GM18502 (cell line): Measurements from ENCODE around the gene EPB41L4A.
"Not testable (repeated sequence)": the region's sequence is repeated elsewhere in the genome, so short reads cannot be mapped to it uniquely, and the experiment has no call there.

ENCODE experiments used
- ATAC-seq: cut with Tn5 transposase; IDR thresholded peaks from one replicate; pipeline ENCODE4 v1.9.1; 2021; ENCODE audit warnings: mild to moderate bottlenecking; ENCODE audit not compliant: unreplicated experiment, poor library complexity

The EPB41L4A gene

DNA sequence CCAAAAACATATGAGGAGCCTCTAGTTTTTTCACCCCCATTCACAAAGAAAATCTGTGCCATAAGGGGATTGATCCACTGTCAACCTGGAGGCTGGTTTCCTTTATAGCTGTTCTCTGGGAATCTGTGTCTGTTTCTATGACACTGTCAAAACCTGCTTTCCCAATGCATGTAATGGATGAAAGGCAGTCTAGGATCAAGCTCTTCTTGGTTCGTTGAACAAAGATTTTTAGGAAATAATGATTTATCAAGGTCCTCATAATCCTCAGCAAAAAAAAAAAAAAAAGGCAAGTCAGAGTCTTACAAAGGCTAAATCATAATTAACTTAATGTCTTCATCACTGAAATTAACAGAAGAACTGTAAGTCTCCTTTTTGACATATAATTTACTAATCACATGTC, 16.0 kb downstream of the EPB41L4A start:
- ATAC-seq, result no peak

DNA sequence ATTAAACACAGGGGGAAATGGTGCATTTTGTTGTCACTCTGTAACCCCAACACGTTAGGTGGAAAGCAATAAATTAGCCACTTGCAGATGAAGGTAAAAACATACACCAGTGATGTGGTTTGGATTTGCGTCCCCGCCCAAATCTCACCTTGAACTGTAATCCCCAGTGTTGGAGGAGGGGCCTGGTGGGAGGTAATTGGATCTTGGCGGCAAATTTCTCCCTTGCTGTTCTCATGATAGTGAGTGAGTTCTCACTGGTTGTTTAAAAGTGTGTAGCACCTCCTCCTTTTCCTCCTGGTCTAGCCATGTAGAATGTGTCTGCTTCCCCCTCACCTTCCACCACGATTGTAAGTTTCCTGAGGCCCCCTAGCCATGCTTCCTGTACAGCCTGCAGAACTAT, 17.2 kb downstream of the EPB41L4A start:
- ATAC-seq, result no peak

DNA sequence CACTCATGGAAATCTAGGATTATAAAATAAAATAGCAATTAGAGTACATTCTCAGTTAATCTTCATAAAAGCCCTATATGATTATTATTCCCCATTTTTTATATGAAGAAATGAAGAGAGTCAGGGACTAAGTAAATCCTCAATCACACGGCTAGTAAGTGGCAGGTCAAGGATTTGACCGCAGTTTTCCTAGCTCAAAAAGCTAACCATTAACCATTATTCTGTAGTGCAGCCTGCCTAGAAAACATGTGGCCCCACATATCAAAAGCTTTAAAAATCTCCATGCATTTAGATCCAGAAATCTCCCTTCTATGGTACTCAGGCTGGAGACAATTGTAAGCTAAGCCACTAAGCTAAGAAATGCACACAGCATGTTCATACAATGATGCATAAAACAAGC, 21.4 kb downstream of the EPB41L4A start:
- no peak for ATAC-seq

DNA sequence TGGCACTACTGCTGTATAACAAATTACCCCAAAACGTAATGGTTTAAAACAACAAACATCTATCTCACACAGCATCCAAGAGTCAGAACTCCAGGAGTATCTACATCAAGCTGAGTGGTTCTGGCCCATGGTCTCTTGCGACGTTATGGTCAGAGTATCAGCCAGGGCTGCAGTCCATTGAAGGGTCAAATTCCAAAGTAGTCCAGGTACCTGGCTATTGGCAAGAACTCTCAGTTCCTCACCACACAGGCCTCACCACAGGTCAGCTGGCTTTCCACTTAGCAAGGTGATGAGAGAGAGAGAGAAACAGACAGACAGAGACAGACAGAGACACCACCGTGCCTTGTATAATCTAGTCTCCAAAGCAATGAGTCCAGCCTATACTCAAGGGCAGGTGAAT, 22.6 kb downstream of the EPB41L4A start:
- no peak for ATAC-seq

DNA sequence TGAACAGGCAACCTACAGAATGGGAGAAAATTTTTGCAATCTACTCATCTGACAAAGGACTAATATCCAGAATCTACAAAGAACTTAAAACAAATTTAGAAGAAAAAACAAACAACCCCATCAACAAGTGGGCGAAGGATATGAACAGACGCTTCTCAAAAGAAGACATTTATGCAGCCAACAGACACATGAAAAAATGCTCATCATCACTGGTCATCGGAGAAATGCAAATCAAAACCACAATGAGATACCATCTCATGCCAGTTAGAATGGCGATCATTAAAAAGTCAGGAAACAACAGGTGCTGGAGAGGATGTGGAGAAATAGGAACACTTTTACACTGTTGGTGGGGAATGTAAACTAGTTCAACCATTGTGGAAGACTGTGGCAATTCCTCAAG, 23.8 kb downstream of the EPB41L4A start:
- ATAC-seq, result not testable (repeated sequence)

DNA sequence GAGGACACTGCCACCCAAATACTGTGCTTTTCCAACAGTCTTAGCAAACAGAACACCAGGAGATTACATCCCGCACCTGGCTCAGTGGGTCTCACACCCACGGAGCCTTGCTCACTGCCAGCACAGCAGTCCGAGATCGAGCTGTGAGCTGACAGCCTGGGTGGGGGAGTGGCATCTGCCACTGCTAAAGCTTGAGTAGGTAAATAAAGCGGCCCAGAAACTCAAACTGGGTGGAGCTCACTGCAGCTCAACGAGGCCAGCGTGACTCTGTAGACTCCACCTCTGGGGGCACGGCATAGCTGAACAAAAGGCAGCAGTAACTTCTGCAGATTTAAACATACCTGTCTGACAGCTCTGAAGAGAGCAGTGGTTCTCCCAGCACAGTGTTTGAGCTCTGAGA, 28.8 kb downstream of the EPB41L4A start:
- no peak for ATAC-seq

DNA sequence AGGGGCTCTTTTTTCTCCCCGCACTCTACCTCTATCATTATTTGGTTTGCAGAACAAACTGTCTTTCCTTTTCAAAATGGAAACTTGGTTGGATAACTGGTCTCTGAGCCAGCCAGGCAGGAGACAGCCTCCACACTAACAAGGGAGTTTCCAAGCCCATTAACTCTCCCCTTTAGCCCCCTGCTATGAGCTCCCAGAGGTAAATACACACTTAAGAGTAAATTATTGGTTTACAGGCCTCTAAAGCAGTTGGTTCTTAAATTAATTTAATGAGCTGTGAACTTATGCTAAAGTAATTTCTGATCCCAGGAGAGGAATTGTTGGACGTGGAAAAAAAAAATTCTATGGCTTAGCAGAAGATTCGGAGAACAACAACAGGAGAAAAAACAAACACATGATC, 30.3 kb downstream of the EPB41L4A start:
- no peak for ATAC-seq

DNA sequence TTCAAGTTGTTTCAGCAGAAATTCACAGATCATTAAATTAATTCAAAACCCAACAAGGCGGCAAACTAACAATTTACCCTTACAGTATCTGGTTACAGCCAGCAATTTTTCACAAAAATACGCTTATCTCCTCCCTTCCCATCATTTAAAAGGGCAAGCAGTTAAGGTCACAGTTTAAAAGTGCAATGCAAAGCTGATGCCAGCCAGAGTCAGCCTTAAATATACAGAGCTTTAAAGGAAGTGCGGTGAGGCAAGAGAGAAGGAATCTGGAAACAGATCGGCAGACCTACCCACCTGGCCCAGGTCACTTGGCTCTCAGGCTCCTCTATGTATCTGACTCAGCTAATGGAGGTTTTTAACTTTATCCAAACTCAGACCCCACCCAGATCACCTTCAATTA, 31.0 kb downstream of the EPB41L4A start:
- no peak for ATAC-seq

DNA sequence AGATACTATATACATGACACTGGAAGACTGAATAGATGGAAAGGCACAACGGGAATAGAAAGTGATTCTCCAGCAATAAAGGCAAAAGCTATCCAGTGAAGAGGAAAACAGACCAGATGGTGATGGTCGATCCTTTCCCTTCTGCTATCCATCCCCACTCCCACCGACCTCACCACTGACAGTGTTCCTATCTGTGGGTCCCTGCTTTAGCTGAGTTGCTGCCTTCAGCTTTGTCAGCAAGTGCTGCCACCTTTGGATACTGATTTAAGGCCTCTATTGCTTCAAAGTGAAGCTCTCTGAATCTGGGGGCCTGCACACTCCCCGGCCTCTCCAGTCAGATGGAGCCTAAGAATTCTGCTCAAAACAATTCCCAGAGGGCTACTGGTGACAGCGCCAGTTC, 32.3 kb downstream of the EPB41L4A start:
- ATAC-seq, result no peak

DNA sequence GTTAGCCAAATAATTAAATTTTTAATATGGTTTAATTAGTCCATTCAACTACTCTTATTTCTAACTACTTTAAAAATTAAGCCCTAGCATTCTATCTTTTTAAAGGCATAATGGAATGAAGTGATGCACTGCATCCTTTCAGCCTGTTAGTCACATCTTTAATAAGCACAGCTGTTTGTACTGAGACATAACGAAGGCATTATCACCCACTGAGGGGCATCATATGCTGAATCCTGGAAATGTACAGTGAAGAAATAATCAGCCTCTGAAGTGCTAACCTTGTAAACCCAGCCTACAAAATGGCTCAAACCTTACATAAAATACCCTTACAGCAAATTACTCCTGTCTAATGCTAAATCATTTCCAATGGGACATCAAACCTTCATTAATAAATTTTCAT, 33.1 kb downstream of the EPB41L4A start:
- ATAC-seq, result no peak

DNA sequence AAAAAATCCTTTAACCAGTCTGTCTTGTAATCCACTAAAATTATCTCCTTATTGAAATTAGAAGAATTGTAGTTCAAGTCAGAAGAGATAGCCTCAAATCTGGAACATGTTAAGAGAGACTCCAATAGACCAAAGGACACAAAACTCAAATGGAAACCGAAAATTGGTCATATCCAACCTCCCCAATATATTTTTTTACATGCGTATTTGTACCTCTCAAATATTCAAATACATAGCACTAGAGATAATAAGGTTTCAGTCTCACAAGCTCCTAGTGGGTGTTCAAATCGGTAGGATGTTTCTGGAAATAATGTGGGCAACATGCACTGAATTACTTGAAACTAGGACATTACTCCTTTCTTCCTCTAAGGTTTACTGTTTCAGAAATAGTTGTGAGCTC, 33.5 kb downstream of the EPB41L4A start:
- peak; percentile 76 for ATAC-seq

DNA sequence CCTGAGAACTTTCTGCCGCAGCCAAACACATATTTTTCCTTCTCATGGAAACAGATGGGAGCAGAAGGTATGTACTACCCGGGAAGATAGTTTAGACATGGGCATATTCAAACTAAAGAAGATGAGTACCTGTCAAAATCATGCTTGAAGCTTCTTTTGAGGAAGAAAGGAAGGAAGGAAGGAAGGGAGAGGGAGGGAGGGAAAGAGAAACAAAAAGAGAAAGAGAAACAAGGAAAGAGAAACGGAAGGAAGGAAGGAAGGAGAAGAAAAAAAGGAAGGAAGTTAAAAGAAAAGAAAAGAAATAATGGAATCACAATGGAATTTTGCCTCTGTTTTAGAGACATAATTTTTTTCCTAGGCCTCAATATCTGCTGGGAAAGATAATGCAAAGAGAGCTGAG, 34.6 kb downstream of the EPB41L4A start:
- ATAC-seq, result no peak

DNA sequence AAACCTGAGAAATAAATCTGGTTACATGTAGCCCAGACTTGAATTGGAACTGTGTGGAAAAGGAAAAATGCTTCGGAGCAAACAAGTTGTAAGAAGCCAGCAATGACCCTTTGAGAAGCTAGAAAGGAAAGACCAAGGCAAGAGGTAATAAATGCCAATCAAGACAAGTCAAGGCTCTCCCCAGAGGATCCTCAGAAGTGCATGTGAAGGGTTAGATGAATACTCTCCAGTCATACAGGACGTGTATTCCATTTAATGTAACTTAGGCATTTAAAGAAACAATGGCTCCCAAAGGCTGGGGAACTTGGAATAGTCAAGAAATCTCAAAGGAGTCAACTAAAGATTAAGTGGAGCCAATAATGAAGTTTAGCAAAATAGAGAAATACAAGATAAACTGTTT, 36.2 kb downstream of the EPB41L4A start:
- ATAC-seq, result no peak

DNA sequence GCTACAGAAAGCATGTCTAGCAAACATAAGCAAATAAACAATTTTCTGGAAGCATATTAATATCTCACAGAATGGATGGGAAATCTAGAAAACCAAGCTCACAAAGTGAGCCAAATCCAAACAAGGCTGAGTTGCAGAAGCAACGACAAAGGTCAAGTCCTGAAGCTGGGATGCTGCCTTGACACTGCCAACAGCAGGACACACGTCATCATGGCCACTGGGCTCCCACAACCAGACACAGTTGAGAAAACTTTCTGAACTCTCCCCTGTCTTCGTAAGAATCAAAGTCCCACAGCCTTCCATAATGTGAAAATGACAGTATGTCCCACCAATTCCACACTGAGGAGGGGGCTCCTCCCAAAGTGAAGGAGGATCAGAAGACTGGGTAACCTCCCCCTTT, 37.6 kb downstream of the EPB41L4A start:
- ATAC-seq, result no peak

DNA sequence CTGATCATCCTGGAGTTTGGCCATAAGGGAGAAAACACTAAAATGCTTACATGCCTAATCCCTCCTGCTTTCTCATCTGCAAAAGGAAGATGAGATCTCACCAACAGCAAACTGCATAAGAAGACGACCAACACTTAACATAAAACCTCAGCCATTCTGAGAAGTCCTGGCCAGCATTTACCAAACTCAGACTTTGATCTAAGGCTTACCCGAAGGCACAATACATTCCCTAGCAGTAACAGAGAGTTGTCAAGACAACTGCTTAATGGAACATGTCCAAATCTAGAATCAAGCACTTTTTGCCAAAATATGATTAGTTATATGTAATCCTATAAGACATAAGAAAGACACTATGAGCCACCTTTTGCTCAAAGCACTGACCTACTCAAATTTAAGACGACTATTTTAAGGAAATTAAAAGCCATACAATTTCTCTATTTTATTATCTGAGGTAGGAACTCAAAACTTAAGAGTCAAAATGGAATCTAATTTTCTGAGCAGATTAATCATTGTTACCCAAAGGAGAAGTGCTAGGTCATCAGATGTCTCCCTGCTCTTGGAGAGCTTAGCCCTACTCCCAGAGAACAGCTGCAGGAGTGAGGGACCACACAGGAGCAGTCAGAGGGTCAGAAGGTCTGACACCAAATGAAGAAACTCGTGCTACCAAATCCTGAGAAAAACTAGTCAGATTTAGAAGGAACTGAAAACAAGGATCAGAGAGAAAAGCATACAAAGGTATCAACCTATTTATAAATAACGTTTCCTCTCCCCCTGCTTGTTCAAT, 39.3 kb downstream of the EPB41L4A start:
- no peak for ATAC-seq

DNA sequence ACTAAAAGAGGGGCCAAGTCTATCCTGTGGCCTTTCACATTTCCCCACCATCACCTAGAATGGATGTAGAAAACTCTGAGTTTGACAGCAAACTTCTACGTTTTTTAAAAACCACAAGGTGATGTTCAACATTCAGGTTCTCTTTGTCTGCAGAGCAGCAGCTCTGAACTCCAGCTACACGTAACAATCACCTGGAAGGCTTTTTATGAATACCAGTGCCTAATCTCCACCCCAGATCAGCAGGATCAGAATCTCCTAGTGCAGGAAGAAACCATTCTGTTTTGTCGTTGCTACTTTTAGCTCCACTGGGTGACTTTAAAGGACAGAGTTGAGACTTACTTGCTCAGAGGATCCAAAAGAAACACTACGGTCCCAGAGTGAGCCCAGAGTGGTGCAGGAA, 44.3 kb downstream of the EPB41L4A start:
- no peak for ATAC-seq

DNA sequence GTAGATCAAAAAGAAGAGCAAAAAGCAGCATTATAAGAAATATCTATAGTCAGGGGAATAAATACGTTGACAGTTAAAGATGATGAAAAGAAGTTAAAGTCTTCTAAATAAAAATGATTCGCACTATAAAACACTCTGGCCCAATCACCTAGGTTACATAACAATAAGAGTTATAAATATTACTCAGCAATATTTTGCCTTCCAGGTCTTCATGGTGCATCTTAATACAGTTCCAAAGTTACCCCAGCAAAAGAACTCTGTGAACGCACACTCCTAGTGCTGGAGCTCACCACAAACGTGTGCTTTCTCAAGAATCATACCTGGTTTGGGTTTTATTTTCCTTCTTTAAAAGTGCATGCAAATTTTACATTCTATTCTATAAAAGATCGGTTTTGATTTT, 44.7 kb downstream of the EPB41L4A start:
- no peak for ATAC-seq

DNA sequence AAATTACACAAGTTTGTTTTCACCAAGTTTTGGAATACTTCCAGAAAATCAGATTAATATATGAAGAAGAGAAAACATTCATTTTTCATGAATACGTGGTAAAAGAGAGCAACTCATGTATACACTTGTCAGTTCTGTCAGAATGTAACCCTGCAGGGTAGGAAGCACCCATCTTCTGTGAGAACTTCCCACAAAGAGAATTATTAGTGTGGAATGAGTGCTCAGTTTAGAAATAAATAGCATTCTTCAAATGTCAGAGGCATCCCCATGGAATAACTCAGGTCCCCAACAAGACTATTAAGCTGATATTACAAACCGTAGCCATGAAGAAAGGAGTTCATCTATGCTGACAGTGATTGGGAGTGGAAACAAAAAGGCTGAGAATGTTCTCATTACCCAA, 45.2 kb downstream of the EPB41L4A start:
- ATAC-seq, result no peak

DNA sequence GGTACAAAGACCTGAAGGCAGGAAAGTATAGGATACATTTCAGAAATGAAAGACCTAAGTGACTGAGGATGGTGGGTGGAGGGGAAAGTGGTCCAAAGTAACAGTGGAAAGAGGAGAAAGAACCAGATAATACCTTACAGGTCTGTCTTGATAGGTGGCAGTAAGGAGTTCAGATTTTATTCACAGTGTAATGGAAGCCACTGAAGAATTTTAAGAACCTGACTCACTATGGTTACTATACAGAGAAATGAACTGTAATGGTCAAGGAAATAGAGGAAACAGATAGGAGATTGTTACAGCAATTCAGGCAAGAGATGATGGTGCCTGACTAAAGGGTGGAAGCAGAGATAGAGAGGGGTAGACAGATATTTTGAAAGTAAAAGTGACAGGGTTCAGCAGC, 46.5 kb downstream of the EPB41L4A start:
- ATAC-seq, result no peak

DNA sequence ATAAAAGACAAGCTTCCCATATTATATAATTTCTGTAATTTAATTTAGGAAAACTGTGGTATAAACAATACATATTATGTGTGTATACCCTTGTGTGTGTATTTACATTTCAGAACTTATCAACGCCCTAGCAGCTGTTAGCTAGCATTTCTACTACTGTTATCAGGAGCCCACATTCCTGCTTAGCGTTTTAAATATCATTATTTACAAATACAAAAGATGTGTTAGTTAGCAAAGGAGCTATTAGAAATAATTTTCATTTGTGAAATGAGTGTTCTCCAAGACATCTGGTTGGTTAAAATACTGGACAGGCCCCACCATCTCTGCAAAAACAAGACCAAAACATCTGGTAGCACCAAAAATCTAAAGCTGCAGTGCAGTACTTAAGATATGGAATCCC, 48.0 kb downstream of the EPB41L4A start:
- ATAC-seq, result no peak

DNA sequence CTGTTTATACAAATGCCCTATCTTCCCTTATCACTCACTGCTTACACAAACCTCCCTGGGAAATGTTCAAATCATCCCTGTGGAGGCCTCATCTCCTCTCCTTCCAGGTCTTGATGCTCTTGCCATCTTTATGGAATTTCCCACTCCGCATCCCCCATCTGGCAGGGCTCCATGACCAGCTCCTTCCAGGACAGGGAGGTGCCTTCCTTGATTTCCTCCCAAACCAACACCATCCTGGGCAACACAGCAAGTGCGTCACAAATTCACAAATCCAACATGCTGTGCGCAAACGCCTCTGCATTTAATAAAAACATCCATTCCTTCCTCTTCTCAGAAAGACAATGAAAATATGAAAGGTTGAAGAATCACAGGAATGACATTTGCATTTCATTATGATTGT, 51.7 kb downstream of the EPB41L4A start:
- no peak for ATAC-seq

DNA sequence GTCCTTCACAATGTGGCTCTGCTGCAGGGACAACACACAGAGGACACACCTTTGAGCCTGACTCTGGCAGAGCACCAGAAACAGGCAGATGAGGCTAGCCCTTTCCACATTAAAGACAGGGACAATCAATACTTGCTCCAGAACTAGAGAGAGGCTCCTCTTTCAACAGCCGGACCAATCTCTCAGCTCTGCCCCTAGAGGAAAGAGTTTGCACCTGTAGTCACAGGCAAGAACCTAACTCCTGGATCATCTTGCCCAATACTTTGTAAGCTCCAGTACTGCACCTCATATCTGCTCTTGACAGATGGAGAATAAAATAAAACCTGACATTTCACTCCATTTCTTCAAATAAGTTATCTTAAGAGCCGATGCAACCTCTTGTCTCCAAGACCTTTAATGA, 52.1 kb downstream of the EPB41L4A start:
- peak; percentile 75 for ATAC-seq

DNA sequence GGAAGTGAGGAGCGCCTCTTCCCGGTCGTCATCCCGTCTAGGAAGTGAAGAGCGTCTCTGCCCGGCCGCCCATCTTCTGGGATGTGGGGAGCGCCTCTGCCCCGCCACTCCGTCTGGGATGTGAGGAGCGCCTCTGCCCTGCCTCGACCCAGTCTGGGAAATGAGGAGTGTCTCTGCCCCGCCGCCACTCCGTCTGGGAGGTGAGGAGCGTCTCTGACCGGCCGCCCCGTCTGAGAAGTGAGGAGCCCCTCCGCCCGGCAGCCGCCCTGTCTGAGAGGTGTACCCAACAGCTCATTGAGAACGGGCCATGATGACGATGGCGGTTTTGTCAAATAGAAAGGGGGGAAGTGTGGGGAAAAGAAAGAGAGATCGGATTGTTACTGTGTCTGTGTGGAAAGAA, 58.3 kb downstream of the EPB41L4A start:
- ATAC-seq, result not testable (repeated sequence)
